HG03575 (cell line): ENCODE data around the gene NFKBIZ.
"Not testable (repeated sequence)": the region's sequence is repeated elsewhere in the genome, so short reads cannot be mapped to it uniquely, and the experiment has no call there.

Source experiments
- ATAC-seq: cut with Tn5 transposase; IDR thresholded peaks from one replicate; pipeline ENCODE4 v1.9.1; 2021; ENCODE audit not compliant: unreplicated experiment, insufficient number of reproducible peaks, low FRiP score; ENCODE audit errors: extremely low read depth

NFKBIZ gene

DNA sequence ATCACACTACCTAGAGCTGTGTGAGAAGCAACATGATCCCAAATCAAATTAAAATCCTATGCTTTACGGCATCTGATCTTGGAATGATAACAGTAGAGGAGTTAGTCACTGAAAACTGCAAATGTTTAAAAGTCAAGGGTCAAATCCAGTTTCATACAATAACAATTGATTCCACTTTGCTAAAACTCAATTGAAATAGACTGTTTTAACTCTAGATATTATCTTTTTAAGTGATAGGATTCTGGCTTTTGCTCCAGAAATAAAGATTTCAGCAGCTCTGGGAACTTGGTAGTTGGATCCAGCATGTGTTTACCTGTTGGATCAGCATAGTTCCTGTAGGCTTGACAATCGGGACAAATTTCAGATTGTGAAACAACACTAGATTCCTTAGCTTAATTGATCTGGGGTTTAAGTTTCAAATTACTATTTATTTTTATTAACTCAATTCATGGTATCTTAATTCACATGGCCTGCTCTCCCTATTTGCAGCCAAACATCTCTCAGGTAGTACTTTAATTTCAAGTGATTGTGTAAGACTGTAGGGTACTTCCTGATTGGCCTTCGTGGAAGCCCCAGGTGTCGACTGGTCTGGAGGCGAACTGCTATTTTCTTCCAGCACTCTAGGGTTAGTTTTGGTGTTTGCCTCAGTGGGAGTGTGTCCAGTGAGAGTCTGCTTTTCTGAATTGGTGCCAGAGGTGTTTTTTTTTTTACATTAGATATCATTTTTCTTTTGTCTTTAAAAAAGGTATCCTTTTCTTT is 16.6 kb downstream of the NFKBIZ start:
- ATAC-seq, result no peak

DNA sequence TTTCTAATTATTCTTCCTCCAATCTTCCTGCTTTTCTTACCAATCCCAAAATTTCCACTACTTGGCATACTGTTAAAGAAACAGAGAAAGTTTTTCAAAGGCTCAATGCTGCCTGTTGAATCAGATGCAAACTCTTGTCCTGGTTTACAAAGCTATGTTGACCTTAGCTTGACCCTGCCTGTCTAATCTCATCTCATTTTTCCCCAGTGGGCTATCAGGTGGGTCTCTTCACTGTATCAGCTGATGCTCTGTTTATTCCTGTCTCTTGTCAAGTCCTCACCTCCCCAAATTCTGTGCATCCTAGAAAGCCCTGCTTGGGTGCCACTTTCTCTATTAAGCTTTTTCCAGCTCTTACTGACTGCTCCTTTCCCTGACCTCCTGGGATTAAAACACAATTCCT is 18.2 kb downstream of the NFKBIZ start:
- no peak for ATAC-seq

DNA sequence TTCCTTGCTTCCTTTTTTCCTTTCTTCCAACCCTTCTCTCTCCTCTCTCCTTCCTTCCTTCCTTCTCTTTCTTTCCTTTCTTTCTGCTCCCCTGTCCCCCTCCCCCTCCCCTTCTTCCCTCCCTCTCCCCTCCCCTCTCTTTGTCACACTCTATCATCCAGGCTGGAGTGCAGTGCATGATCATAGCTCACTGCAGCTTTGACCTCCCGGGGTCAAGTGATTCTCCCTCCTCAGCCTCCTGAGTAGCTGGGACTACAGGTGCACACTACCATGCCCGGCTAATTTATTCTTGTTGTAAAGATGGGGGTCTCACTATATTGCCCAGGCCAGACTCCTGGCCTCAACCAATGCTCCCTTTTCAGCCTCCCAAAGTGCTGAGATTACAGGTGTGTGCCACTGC is 18.7 kb downstream of the NFKBIZ start:
- no peak for ATAC-seq

DNA sequence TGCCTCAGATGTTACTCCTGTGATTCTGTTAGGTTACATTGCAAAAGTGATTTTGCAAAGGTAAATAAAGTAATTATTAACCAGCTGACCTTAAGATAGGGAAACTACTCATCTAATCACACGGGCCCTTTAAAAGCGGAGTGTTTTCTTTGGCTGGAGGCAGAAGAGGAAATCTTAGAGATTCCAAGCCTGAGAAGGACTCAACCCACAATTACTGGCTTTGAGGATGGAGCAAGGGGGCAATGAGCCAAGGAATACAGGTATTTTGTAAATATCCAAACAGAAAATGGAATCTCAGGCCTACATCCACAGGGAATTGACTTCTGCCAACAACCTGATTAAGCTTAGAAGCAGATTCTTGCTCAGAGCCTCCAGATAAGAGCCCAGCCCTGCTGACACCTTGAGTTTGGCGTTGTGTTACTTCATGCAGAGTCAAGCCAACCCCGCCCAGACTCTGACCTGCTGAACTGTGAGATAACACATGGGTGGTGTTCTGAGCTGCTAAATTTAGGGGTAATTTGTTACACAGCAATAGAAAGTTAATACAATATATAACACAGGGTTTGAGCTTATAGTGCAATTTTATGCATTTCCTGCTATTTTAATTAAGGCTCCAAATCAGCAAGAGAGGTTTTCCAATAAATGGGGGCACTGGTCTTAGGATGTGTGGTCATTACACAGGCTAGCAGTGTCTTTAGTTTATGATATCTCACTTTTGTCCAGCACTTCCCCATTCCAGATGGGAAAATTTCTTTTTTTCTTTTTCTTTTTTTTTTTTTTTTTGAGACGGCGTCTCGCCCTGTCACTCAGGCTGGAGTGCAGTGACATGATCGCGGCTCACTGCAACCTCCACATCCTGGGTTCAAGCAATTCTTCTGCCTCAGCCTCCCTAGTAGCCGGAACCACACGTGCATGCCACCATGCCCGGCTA is 19.5 kb downstream of the NFKBIZ start:
- ATAC-seq, result no peak

DNA sequence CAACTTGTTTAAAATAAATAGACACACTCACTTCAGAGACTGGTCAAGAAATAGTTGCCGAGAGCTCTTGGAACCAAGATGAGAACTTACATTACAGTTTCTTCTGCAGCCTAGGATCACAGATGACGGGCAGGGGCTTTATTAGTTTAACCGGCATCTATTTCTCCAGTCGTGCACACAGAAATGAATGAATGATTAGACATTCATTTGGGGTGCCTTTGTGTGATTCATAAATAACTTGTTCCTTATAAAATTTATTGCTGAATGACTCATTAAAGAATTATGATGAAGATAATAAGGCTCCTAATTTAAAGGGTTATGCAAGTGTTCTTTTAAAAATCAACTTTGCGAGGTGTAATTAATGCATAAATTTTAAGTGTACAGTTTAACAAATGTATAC is 20.8 kb downstream of the NFKBIZ start:
- ATAC-seq, result no peak

DNA sequence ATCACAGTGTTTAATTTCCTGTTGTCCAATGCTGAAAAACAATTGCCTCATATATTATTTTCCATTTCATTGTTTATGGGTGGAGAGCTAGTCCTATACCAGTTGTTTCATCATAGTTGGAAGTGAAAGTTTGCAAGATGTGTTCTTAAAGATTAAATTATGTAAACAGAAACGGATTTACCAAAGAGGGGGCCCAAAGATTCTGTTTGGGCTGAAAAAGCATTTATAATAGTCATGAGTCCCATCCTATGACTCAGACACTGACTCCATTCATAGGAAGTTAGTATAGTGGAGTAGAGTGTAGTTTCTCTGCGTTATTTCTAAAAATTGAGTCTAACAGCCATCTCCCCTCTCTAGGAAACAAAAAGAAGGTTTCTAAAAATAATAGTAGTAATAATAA is 24.3 kb downstream of the NFKBIZ start:
- no peak for ATAC-seq

DNA sequence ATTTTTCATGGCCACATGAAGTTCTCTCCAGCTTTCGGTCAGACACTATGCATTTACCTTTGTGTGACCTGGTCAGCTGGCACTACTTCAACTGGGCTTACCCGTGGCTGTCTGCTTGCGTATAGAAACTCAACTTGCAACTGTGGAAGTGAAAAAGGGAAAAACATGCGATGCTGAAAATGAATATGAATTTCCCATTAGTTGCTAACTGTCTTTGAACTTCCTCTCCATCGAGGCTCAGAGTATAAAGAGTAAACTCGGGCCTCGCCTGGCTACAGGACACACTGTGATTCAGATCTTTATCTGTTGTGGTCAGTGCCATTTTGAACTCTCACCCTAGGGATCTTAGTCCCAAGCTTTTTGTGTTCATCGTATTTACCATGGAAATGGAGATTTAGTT is 26.8 kb downstream of the NFKBIZ start:
- no peak for ATAC-seq

DNA sequence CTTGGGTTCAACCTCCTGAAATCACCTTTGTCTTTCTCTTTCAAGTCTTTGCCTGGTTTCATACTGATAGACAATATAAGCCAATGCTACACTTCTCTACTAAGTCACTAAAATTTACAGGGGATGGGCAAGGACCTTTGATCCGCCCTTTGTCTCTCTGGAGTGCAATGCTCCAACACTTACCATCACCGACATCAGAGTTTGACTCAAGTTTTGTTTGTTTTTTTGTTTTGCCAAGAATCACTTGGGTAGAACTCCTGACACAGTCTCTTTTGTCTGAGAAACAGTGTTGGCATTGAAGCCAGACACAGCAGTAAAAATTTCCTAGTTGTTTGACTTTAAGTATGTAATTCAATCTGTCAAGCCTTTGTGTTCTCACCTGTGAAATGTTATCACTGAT is 29.3 kb downstream of the NFKBIZ start:
- no peak for ATAC-seq

DNA sequence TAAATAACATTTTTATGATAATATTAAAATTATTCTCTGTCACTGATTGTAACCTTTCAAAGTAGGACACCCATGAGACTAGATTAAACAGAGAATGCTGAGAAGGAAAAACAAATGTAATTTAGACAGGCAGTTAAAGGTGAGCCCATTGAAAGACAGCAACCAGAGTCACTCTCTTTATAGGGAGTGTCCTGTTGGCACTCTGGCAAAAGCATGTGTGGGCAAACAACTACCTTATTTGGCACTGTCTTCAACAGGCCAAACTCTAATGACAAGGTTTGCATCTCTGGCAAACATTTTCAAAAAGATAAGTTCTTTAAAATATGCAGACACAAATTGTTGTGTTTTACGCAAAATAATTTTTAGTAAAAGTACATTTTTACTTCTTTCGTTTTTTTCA is 29.8 kb downstream of the NFKBIZ start:
- no peak for ATAC-seq

DNA sequence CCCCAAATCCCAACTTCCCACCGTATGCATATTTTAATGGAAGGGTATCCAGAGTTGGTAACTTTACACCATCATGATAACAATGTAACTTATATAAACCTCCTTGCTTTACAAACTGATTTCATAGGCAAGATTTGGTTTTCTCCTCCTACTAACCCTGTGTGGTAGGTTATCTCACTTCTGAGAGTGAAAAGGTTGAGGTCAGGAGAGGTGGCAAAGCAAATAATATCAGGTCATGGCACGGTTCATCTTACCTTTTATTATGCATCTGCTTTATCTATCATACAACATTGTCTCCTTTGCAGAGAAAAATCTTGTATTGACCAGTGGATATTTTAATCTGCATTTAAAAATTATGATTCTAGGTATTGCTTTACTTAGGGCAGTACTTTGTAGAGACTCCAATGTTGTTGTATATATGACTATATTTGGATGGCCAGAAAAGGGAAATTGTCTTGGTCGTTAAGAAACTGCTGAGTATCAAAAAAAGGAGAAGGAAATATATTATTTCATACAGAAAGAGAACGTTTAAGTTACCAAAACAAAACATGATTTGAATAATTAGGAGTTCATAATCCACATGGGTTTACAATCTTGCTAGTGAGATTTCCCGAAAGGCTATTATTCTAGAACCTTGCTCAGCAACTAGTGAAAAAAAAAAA is 30.4 kb downstream of the NFKBIZ start:
- ATAC-seq, result no peak

DNA sequence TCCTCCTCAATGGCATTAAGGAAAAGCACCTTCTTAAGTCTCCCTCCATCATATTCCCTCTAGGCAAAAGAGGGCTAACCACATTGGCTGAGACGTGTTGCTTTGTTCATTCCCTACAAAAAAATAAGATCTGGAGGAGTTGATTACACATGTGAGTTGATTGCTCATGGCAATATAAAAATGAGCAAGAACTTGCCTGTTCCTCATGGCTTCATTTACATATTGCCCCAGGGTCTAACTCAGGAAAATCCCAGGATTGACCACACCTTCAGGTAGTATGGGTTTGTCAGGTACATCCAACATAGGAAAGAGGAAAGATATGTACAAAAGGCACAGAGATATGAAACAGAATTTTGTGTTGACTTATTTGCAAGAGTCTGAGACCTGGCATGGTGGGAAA is 35.5 kb downstream of the NFKBIZ start:
- ATAC-seq, result no peak

DNA sequence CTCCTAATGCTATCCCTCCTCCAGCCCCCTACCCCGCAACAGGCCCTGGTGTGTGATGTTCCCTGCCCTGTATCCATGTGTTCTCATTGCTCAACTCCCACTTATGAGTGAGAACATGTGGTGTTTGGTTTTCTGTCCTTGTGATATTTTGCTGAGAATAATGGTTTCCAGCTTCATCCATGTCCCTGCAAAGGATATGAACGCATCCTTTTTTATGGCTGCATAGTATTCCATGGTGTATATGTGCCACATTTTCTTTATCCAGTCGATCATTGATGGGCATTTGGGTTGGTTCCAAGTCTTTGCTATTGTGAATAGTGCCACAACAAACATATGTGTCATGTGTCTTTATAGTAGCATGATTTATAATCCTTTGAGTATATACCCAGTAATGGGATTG is 36.3 kb downstream of the NFKBIZ start:
- ATAC-seq, result not testable (repeated sequence)

DNA sequence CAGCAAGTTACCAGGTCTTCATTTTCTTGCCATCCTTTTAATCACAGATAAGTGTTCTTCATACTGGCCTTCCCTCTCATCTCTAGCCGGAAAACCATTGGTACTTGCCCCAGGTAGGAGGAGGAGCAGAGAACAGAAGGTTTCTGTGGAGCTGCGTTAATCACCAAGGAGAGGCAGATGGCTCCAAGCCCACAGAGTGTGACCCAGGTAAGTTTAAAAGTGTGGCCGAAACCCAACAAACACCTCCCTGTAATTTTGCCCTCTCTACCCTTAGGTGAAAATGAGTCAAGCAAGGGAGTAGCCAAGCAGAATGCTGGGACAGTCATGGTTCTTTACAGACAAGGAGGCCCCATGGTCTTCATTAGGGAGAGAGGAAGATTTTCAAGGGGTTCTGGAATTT is 37.3 kb downstream of the NFKBIZ start:
- no peak for ATAC-seq

DNA sequence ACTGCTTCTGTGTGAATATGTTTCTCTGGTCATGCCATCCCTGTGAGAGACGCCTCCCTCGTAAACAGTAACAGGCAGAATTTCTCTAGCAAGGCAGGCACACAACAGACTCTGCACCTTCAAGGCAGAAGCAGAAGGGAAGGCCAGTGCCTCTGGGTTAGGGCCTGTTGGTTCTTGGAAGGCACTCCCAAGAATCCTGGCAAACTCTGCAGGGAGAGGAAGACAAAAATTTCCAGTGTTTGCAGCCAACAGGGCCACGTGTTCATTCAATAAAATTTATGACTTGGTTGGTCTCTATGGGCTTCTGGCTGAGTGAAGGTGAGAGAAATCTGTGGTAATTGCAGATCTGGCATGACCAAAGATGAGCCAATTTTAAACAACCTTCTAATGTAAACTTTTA is 39.3 kb downstream of the NFKBIZ start:
- no peak for ATAC-seq

DNA sequence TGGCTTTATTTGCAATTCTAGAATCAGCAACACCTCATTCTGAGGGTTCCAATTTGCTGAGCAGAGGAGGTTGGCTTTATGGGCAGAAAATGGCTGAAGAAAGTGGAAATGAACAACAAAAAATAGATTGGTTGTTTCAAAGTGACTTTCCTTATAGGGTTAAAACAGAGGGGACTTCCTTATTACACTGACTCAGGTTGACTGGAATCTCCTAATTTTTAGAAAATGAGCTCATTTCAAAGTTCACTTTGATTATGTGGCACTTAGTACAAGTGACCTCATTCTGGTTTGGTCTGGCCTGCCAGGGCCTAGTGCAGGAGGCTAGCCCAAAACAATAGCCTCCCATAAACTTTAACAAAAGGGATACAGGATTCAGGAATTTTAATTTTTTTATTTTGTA is 41.4 kb downstream of the NFKBIZ start:
- ATAC-seq, result no peak

DNA sequence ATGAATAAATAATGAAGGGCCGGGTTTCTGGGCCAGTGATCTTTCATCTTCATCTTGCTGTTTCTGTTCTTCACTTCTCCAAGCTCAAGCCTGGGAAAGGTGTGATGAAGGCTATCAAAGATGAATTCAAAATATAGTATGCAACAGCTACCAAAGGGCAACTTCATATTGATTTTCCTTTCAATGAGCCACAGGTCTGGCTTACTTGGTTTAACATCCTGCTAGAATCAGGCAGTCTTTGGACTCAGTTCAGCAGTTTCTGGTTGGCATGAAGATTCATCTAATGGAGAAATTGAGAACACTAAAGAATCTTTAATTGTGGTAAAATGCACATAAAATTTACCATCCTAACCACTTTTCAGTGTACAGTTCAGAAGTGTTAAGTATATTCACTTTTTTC is 43.3 kb downstream of the NFKBIZ start:
- no peak for ATAC-seq

DNA sequence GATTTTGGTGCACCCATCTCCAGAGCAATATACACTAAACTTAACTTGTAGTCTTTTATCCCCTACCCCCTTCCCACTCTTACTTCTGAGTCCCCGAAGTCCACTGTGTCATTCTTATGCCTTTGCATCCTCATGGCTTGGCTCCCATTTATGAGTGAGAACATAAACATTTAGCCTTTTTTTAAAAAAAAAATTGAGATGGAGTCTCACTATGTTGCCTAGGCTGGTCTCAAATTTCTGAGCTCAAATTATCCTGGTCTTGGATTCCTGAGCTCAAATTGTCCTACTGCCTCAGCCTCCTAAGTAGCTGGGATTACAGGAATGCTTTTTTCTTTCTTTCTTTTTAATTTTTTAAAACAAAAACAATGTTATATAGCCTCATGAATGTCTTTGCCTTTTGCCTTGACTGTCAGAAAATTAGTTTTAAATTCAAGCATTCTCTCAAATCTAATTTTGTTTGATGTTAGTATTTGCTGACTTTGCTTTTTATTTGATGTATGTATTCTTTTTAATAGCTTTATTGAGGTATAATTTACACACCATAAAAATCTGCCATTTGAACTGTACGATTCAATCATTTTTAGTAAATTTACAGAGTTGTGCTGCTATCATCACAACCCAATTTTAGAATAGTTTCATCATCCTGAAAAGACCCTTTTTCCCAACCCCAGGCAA is 46.9 kb downstream of the NFKBIZ start:
- no peak for ATAC-seq

DNA sequence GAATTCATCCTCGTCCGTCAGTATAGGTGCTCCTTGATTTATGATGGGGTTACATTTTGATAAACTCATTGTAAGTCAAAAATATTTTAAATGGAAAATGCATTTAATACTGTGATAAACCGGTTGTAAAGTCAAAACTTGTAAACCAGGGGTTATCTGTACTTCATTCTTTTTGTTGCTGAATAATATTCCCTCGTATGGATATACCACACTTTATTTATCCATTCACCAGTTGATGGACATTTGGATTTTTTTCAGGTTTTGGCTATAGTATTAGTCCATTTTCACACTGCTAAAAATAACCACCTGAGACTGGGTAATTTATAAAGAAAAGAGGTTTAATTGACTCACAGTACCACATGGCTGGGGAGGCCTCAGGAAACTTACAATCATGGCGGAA is 47.7 kb downstream of the NFKBIZ start:
- ATAC-seq, result no peak

DNA sequence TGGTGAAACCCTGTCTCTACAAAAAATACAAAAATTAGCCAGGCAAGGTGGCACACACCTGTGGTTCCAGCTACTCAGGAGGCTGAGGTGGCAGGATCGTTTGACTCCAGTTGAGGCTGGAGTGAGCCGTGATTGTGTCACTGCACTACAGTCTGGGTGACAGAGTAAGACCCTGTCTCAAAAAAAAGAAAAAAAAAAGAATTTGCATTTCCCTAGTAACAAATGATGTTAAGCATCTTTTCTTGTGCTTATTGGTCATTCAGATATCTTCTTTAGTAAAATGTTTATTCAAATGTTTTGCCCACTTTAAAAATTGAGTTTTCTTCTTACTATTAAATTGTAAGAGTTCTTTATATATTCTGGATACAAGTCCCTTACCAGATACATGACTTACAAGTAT is 48.7 kb downstream of the NFKBIZ start:
- no peak for ATAC-seq
